Daoy (cell line): ENCODE data around the gene PPP1R3F. TPM values are rescaled to one million over a fixed set of nuclear protein-coding genes. Genes with fewer than 3 reads are reported as not detected.
A peak's percentile ranks its signal among the peaks of the same experiment; 100 is the strongest.

Experiments
- DNase-seq: peaks from one replicate; pipeline ENCODE4 v3.0.0-alpha.2; 2015; ENCODE audit warnings: low read depth
- total RNA-seq: library from RNA; depleted of rRNA; stranded (reverse); fragments of >200 nt; shearing (Covaris generic); gene quantifications from 2 replicates; pipeline ENCODE4 v1.2.3, GENCODE V29; 2014; rRNA removed

The PPP1R3F gene
- total RNA-seq: 6.5 and 7.2 TPM in 2 replicates

DNA sequence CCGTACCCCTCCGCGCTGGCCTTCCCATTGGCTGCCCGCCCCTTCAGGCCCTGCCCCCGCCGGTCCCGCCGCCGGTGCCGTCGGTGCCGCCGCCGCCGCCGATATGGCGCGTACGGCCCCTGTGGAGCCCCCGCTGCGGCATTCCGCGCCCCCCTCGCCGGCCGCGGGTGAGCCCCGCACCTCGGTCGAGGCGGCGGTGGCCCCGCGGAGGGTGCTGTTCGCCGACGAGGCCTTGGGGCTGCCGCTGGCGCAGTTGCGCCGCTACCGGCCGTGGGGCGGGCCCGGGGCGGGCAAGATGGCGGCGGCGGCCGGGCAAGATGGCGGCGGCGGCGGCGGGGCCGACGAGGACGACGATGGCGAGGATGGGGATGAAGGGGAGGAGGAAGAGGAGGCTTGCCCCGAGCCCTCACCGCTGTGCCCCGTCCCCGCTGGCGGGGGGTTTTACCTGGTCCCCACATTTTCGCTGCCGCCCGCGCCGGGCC lies at the start of gene PPP1R3F:
Gene PPP1R3F, plus strand, starts transcription at position 27 of the 482 bp plus-strand sequence. Its CDS starts 77 bp downstream, at position 104.
- no peak for DNase-seq

DNA sequence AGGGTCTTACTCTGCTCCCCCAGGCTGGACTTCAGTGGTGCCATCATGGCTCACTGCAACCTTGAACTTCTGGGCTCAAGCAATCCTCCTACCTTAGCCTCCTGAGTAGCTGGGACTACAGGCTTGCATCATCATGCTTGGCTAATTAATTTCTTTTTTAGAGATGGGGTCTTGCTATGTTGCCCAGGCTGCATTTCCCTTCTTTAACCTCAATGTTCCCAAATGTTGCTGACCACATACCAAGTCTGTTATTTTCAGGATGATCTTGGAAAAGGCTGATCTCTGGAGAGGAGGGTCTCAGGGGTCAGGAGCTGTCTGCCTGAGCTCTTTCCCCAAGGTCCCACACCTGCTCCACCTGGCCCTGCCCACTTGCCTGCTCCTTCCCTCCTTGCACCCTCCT lies 49.5 kb upstream of the PPP1R3F start:
- no peak for DNase-seq

DNA sequence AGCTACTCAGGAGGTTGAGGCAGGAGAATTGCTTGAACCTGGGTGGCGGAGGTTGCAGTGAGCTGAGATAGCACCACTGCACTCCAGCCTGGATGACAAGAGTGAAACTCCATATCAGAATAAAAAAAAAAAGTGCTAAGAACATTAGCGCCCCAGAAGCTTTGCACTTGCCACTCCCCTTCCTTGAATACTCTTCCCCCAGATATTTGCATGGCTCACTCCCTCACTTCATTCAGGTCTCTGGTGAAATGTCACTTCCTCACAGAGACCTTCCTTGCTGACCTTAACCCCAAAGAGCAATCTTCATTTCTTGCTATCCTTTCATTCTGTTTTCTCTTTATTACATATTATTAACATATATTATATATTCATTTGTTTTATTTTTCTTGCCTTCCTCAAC lies 47.7 kb upstream of the PPP1R3F start:
- no peak for DNase-seq

- no peak for DNase-seq
Observed at GRCh38 chrX:49225858-49226257, 43.7 kb upstream of the PPP1R3F start.

GRCh38 chrX:49226946-49227345 lies 42.6 kb upstream of the PPP1R3F start:
- DNase-seq: no peak

- no peak for DNase-seq
Observed at GRCh38 chrX:49227726-49228125, 41.9 kb upstream of the PPP1R3F start.

- no peak for DNase-seq
Observed at GRCh38 chrX:49228185-49228584, 41.4 kb upstream of the PPP1R3F start.

DNA sequence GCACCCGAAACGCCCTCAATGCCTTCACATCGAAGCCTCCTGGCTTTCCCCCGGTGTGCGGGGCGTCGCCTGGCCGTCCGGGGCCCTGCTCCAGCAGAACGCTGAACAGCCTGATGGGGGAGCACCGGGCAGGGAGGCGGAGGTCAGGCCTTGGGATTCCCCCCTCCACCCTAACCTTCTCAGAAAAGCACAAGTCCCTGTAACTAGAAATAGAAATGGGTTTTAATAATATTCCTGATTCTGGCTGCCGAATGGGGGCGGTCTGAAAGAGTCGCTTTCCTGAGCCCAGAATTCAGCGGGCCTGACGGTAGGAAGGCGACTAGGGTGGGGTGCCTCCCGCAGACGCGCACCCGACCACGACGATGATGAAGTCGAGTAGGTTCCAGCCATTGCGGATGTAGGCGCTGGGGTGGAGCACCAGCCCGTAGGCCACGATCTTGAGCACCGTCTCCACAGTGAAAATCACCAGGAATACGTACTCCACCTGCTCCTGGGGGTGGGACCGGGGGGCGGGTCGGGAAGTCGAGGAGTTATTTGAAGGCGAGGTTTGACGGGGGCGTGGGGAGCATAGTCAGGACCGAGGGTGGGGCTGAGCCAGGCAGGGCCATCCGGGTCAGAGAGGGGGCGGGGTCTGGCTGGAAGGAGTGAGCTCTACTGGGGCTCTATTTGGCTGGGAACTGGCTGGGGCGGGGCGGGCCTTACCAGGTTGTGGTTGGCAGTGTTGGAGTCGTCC lies 38.9 kb upstream of the PPP1R3F start:
- peak; percentile 67 for DNase-seq

DNA sequence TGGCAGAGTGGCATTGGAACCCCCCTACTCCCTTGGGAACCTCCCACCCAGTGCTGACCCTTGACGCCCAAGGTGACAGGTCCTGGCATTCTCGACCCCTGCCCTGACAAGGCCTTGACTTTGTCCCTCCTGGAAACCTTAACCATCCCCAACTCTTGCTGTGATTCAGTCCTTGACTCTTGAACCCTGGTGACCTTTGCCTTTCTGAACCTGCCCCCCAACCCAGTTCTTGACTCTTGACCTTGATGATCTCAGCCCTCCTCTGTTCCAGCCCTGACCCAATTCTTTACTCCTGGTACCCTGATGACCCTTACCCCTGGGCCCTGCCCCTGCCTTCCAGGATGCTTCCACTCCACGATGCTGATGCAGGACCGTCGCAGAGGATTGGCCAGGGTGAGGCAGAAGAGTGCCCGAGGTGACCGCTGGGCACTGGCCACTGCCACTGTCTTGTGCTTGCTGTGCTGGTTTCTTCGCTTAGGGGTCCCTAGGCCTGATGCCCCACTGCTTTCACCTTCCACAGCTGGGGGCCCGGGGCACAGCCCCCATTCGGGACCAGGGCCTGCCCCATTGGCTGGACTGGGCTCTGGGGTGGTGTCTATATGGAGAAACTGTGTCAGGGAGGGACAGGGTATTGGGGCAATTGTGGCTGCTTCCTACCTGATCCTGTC lies 38.1 kb upstream of the PPP1R3F start:
- DNase-seq: no peak

DNA sequence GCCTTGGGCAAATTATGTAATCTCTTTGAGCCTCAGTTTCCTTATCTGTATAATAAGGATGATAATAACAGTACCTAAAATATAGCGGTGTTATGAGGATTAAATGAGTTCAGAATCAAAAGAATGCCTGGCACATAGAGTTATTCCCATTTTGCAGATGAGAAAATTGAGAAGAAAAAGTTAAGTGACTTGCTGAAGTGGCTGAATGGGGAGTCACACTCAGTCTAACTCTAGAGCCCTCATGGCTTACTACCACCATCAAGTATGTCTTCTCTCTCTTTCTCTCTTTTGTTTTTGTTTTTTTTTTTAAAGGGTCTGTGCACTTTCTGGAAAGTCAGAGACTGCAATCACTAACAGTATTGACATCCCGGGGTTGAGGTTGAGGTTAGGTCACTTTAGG lies 37.1 kb upstream of the PPP1R3F start:
- DNase-seq: no peak

DNA sequence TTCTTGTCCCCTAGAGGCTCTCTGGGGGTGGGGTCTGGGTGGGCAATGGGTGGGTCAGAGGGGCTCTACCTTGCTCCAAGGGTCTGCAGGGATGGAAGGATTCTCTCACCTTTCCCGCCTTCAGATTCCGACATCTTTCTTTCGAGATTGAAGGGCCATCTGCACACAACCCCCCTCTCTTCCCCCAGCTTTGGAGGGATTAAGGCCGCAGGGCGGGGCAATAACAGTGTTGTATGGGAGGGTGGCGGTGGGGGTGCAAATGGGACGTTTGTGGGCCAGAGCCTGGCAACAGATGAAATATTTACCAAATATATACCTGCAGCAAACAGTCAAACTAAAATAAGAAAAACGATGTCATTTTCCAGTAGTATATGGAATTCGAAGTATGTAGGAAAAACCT lies 36.4 kb upstream of the PPP1R3F start, which contains the start of gene CACNA1F:
Gene CACNA1F, minus strand, starts transcription at position 165 of the 400 bp plus-strand sequence. Its CDS starts 31 bp downstream, at position 134.
- no peak for DNase-seq

DNA sequence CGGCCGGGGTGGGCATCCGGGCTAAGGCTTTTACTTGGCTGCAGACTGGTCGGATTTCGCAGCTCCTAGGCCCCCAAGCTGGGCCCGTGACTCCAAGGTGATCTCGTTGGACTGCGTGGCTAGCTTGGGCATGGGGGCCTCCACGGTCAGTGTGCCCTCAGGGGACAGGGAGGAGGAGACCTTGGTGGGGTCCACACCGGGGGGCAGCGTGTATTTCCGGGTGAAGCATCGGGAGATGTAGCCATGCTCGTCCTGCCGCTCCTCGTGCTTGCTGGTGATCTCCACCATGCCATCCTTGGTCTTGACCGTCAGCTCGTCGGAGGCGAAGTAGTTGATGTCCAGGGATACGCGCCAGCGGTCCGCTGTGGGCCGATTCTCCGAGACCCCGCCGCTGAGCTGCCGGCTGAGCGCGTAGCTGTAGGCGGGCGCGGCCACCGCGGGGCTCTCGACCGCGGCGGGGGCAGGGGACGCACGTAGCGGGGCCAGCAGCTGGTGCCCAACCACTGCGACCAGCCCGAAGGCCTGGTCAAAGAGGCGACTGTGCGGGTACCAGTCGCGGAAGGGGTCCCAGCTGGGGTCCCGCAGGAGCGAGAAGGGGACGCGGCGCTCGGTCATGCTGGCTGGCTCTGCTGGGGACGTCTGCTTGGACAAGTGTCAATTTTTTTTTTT lies 35.6 kb upstream of the PPP1R3F start:
- no peak for DNase-seq

DNA sequence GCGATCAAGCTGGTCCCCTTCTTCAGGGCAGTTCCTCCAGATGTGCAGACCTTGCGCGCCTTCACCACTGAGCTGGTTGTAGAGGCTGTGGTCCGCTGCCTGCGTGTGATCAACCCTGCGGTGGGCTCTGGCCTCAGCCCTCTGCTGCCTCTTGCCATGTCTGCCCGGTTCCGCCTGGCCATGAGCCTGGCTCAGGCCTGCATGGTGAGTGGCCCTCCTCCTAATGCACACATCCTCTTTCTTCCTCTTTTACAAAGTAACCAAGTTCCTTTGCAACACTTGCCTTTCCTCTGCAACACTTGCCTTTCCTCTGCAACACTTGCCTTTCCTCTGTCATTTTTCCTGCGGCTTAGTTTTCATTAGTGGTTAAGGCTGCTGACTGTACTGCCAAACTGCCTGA lies 32.5 kb upstream of the PPP1R3F start:
- no peak for DNase-seq

- DNase-seq: no peak
Observed at GRCh38 chrX:49238735-49239134, 30.9 kb upstream of the PPP1R3F start.

- DNase-seq: peak; percentile 20
Observed at GRCh38 chrX:49242545-49243066, 27.0 kb upstream of the PPP1R3F start.

DNA sequence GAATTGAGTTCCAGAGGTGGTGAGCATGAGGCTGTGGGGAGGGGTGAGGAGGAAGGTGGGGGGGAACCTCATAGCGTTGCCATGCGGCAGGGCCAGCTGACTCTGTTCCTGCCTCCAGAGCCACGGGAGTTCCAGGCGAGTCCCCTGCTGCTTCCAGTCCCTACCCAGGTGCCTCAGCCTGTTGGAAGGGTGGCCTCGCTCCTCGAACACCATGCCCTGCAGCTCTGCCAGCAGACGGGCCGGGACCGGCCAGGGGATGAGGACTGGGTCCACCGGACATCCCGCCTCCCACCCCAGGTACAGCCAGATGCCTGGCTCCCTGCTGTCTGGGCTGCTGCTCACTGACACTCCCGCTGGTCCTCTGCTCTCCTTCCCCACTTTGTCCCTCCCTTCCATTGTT lies 26.4 kb upstream of the PPP1R3F start:
- no peak for DNase-seq

DNA sequence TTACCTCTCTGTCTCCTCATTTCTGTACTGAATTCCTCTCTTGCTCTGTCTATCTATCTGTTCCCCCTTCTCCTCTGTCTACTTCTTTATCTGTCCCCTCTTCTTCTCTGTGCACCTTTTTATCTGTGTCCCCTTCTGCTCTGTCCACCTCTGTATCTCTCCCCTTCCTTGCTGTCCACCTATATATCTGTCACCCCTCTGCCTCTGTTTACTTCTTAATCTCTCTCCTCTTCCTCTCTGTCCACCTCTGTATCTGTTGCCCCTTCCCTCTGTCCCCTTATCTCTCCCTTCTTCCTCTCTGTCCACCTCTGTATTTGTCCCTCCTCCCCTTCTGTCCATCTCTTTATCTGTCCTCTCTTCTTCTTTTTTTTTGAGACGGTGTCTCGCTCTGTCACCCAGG lies 25.4 kb upstream of the PPP1R3F start:
- DNase-seq: no peak

DNA sequence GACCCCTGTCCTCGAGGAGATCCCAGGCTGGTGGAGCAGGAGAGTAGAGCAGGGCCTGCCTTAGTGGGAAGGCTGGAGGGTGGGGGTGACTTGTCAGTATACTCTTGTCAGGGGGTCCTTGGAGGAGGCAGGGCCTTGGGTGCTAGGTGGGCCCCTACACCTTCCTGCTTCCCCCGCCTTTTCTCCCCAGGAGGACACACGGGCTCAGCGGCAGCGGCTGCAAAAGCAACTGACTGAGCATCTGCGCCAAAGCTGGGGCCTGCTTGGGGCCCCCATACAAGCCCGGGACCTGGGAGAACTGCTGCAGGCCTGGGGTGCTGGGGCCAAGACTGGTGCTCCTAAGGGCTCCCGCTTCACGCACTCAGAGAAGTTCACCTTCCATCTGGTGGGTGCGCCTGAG lies 23.1 kb upstream of the PPP1R3F start:
- no peak for DNase-seq

DNA sequence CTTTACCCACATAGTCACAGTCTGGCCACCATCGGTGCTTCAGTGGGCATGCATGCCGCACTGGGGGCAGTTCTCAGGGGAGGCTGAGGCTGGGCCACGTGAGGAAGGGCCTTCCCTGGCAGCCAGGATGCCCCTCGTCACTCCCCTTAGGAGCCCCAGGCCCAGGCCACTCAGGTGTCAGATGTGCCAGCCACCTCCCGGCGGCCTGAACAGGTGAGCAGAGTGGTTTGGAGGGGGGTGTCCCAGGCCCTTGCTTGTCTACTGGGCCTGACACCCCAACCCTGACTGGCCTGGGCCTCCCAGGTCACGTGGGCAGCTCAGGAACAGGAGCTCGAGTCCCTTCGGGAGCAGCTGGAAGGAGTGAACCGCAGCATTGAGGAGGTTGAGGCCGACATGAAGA lies 22.2 kb upstream of the PPP1R3F start:
- no peak for DNase-seq

- DNase-seq: no peak
Observed at GRCh38 chrX:49247916-49248811, 21.4 kb upstream of the PPP1R3F start.

GRCh38 chrX:49249071-49249470 lies 20.5 kb upstream of the PPP1R3F start:
- no peak for DNase-seq
